K562 (cell line): ENCODE data around the gene DMD. TPM values are rescaled to one million over a fixed set of nuclear protein-coding genes. Genes with fewer than 3 reads are reported as not detected.

ENCODE experiments used
- ATAC-seq: fragments of 200-7000 bp; cut with Tn5 transposase; 3 replicates; pipeline ENCODE4 v1.9.1; 2020; ENCODE audit warnings: moderate library complexity
- BruUV-seq: library from RNA; stranded (reverse); fragments of 400-500 nt; replicated peaks from 2 replicates; lab custom pipeline; 2021; lab: Mats Ljungman, UMichigan
- CTCF ChIA-PET: fragments of 300-600 bp; formaldehyde crosslinking; extraction: SDS; loops from one replicate; lab custom pipeline; 2021; ENCODE audit warnings: low intra/inter-chr PET ratio; lab: Yijun Ruan, JAX
- POLR2A ChIA-PET: fragments of 300-600, 350-650 bp; sonication (Branson Sonifier 250); formaldehyde crosslinking; extraction: SDS; loops from one replicate; lab custom pipeline; 2021; ENCODE audit warnings: antibody characterized with exemption, inconsistent platforms; lab: Yijun Ruan, JAX
- DNase-seq, 4 experiments: peaks; one replicate each; pipeline versions ENCODE4 v3.0.0 to v3.0.0-alpha.2; 2011 to 2018; ENCODE audit warnings: low spot score in 3 of 4, mixed read lengths in 3 of 4; ENCODE audit errors: extremely low read depth in 1 of 4
- FAIRE-seq: peaks from 2 replicates; lab custom pipeline; 2011; peaks lifted over from hg19 to GRCh38; lab: Jason Lieb, UNC
- H2AFZ ChIP-seq: 2 replicates; pipeline ENCODE4 v1.6.0; 2011; ENCODE audit warnings: low read depth, low read length, control low read depth, inconsistent platforms
- H3K27ac ChIP-seq: fragments of 200-600 bp; 3 replicates; pipeline ENCODE4 v1.8.0; 2011; ENCODE audit warnings: low read depth, mild to moderate bottlenecking, control low read depth, inconsistent platforms, low read length, moderate library complexity, mixed read lengths; ENCODE audit errors: extremely low read depth
- H3K27me3 ChIP-seq, 2 experiments: fragments of 300-600 bp in 1 of 2; 2 replicates in 1 of 2; 3 replicates in 1 of 2; pipeline versions ENCODE4 v1.6.0 to v1.8.0; 2011; ENCODE audit warnings: inconsistent platforms in 2 of 2, low read length in 2 of 2, mild to moderate bottlenecking in 1 of 2, mixed read lengths in 1 of 2, moderate library complexity in 1 of 2; ENCODE audit not compliant: control insufficient read depth in 2 of 2, insufficient read depth in 2 of 2
- H3K36me3 ChIP-seq: fragments of 300-600 bp; 3 replicates; pipeline ENCODE4 v1.8.0; 2011; ENCODE audit warnings: mild to moderate bottlenecking, low read length, inconsistent platforms; ENCODE audit not compliant: control insufficient read depth, insufficient read depth
- H3K4me1 ChIP-seq, 2 experiments: fragments of 200-600 bp in 1 of 2; replicated peaks in 1 of 2; 2 replicates in 1 of 2; 3 replicates in 1 of 2; pipeline versions ENCODE4 v1.5.1 to v1.8.0; 2011; ENCODE audit warnings: inconsistent platforms in 2 of 2, low read length in 2 of 2, mild to moderate bottlenecking in 1 of 2, mixed read lengths in 1 of 2, moderate library complexity in 1 of 2; ENCODE audit not compliant: control insufficient read depth in 2 of 2, insufficient read depth in 2 of 2
- H3K4me2 ChIP-seq: 2 replicates; pipeline ENCODE4 v1.6.1; 2011; ENCODE audit warnings: low read length, control low read depth, inconsistent platforms, mixed read lengths; ENCODE audit not compliant: insufficient read depth
- H3K4me3 ChIP-seq: fragments of 200-600 bp; sonication (generic), shearing (Covaris generic); 2 replicates; pipeline ENCODE4 v1.5.1; 2016; ENCODE audit warnings: control low read depth, inconsistent platforms
- H3K79me2 ChIP-seq: fragments of 200-600 bp; 3 replicates; pipeline ENCODE4 v1.8.0; 2011; ENCODE audit warnings: low read length, inconsistent platforms; ENCODE audit not compliant: control insufficient read depth, insufficient read depth
- H3K9ac ChIP-seq, 2 experiments: 2 replicates each; pipeline versions ENCODE4 v1.6.0 to v1.6.1; 2011; ENCODE audit warnings: low read depth in 2 of 2, low read length in 2 of 2, control low read depth in 1 of 2, inconsistent platforms in 1 of 2, mild to moderate bottlenecking in 1 of 2, mixed read lengths in 1 of 2; ENCODE audit not compliant: insufficient read depth in 1 of 2
- H3K9me1 ChIP-seq: one replicate; pipeline ENCODE4 v1.6.0; 2011; ENCODE audit warnings: inconsistent platforms, mild to moderate bottlenecking, low read length, moderate library complexity; ENCODE audit not compliant: control insufficient read depth, insufficient read depth
- H3K9me3 ChIP-seq: replicated peaks from 2 replicates; pipeline ENCODE4 v1.5.1; 2011; ENCODE audit warnings: low read depth, low read length, inconsistent platforms; ENCODE audit not compliant: control insufficient read depth, insufficient read depth
- H4K20me1 ChIP-seq: replicated peaks from 2 replicates; pipeline ENCODE4 v1.6.1; 2011; ENCODE audit warnings: low read length, inconsistent platforms, mixed read lengths; ENCODE audit not compliant: control insufficient read depth, insufficient read depth
- ARID3A ChIP-seq: IDR thresholded peaks from 2 replicates; pipeline ENCODE4 v1.6.1; 2012; ENCODE audit warnings: low read depth, low read length, improper control_type of control experiment, borderline replicate concordance
- E2F1 ChIP-seq: sonication (generic); formaldehyde crosslinking; IDR thresholded peaks from 2 replicates; pipeline ENCODE4 v1.8.1; 2023; ENCODE audit warnings: mild to moderate bottlenecking, missing genetic modification reagents, moderate library complexity
- GATA2 ChIP-seq: sonication (generic); formaldehyde crosslinking; IDR thresholded peaks from 2 replicates; pipeline ENCODE4 v1.4.0; 2020; ENCODE audit warnings: mild to moderate bottlenecking, missing genetic modification reagents
- GTF2A2 ChIP-seq: IDR thresholded peaks from 2 replicates; pipeline ENCODE4 v1.6.1; 2016; ENCODE audit warnings: mild to moderate bottlenecking, missing genetic modification characterization, missing compliant biosample characterization
- KAT8 ChIP-seq: fragments of 450-650 bp; IDR thresholded peaks from 2 replicates; pipeline ENCODE4 v1.6.1; 2016; ENCODE audit warnings: low read depth, mild to moderate bottlenecking
- KLF13 ChIP-seq: fragments of 450-650 bp; IDR thresholded peaks from 2 replicates; pipeline ENCODE4 v1.6.1; 2016; ENCODE audit warnings: missing genetic modification characterization, low read depth, mild to moderate bottlenecking, missing compliant biosample characterization, moderate library complexity, borderline replicate concordance
- MCM5 ChIP-seq: fragments of 450-650 bp; IDR thresholded peaks from 2 replicates; pipeline ENCODE4 v1.6.1; 2016; ENCODE audit warnings: low read depth
- TRIM28 ChIP-seq: fragments of 450-650 bp; IDR thresholded peaks from 2 replicates; pipeline ENCODE4 v1.6.1; 2017
- ZC3H11A ChIP-seq: IDR thresholded peaks from 2 replicates; pipeline ENCODE4 v1.6.1; 2012; ENCODE audit warnings: low read depth, low read length, improper control_type of control experiment
- ZHX1 ChIP-seq: fragments of 150-350 bp; conservative IDR thresholded peaks from 2 replicates; pipeline ENCODE4 v1.6.1; 2014; ENCODE audit warnings: low read length
- ZNF436 ChIP-seq: fragments of 250-450, 450-650 bp; sonication (Bioruptor Pico); formaldehyde crosslinking; IDR thresholded peaks from 2 replicates; pipeline ENCODE4 v1.7.0; 2020; ENCODE audit warnings: mild to moderate bottlenecking
- WGBS: fragments of 100-300 bp; shearing (Covaris generic); methylation state at CpG from one replicate; pipeline ENCODE4 v1.1.6; 2016; ENCODE audit warnings: low coverage, mixed read lengths; ENCODE audit not compliant: insufficient coverage; ENCODE audit errors: missing lambda C conversion rate; 5-methylcytosine and 5-hydroxymethylcytosine counted together
- in situ Hi-C: fragments of 300-500 bp; cut with MboI; formaldehyde crosslinking; loops from 4 replicates; pipeline ENCODE4 v1.15.0; 2018; ENCODE audit warnings: inconsistent platforms, mixed read lengths
- intact Hi-C: fragments of 100-400 bp; cut with micrococcal nuclease; formaldehyde crosslinking; loops from 2 replicates; pipeline ENCODE4 v1.14.2; 2022
- polyA plus RNA-seq, 8 experiments: library from polyadenylated mRNA; depleted of rRNA in 4 of 8; stranded (reverse) in 5 of 8; unstranded in 3 of 8; fragments of >200 nt; fragmentation: Nextera tagmentation in 2 of 8; fragmentation: Illumina TruSeq in 1 of 8; extraction: Ambion mirVana in 2 of 8; extraction: Trizol in 1 of 8; gene quantifications; 2 replicates each; pipeline versions ENCODE4 v1.2.1 to v1.2.3, GENCODE V29; 2011 to 2014; ENCODE audit warnings: inconsistent platforms in 1 of 8, missing spikeins in 1 of 8
- total RNA-seq, 7 experiments: library from RNA; depleted of rRNA in 6 of 7; stranded (reverse); fragments of >200 nt in 6 of 7; fragmentation: Illumina TruSeq in 2 of 7; extraction: Trizol in 2 of 7; gene quantifications; 2 replicates each; pipeline versions ENCODE4 v1.2.1 to v1.2.3, GENCODE V29; 2011 to 2021; ENCODE audit warnings: low replicate concordance in 1 of 7

DMD gene
- total and polyA plus RNA-seq, 9 of the 15 experiments (the other 6 are each of a cell fraction or from before 2014, with no cell fraction given) = 3.8 to 20.4 (median 11.4) TPM

GRCh38 chrX:31604629-31605221 is 1606.6 kb downstream of the DMD start:
- intact Hi-C loops = no loop called here
- Histone ChIP-seq H3K4me2 (no peak overlapping the region), H4K20me1 (no peaks in the 10 kb centered on the region), H3K27me3 (no peaks in the 10 kb centered on the region), H3K9me1 (no peaks in the 10 kb centered on the region), H3K36me3 (no peaks in the 10 kb centered on the region)
- in situ Hi-C loops = no loop called here
- CTCF ChIA-PET = no interaction called here
- TF ChIP-seq ARID3A (no peak), GATA2 (CRISPR knock-in tag) (no peak), ZHX1 (no peak), ZC3H11A (no peak), KLF13 (tag) (no peak), GTF2A2 (tag) (no peak), TRIM28 (no peak), KAT8 (no peak), ZNF436 (CRISPR knock-in tag) (no peak), E2F1 (no peak), MCM5 (no peak)
- TF ChIP-seq, all 486 proteins: peak for 0
- BruUV-seq = no TSS peak
- Histone ChIP-seq H3K79me2 (no peaks in the 10 kb centered on the region), H3K9me3 (no peaks in the 10 kb centered on the region), H3K4me3 (no peak overlapping the region), H3K4me1 (no peaks in the 10 kb centered on the region), H3K27ac (no peak overlapping the region), H2AFZ (no peak overlapping the region), H3K9ac (no peak overlapping the region)
- POLR2A ChIA-PET = no interaction called here
- FAIRE-seq (no peak), DNase-seq (no peak), ATAC-seq (no peak)
- WGBS = 31% methylated on average over 3 of the region's 3 CpGs
